Erythroblast (primary cell): Measurements from ENCODE around the gene TXNIP.

Experiments
- GATA1 ChIP-seq: IDR thresholded peaks from 2 replicates; pipeline ENCODE4 v1.6.1; 2011; ENCODE audit warnings: low read depth, mild to moderate bottlenecking, control low read depth, low read length, moderate library complexity
- POLR2A ChIP-seq: IDR thresholded peaks from 2 replicates; pipeline ENCODE4 v1.6.1; 2011; ENCODE audit warnings: mild to moderate bottlenecking, low read length

GRCh38 chr1:145982010-145982723, 14.2 kb downstream of the TXNIP start:
- no peak for TF ChIP-seq POLR2A
- TF ChIP-seq GATA1: no peak
